ENCODE results near the gene ACSL1. TPM values are rescaled to one million over a fixed set of nuclear protein-coding genes. Genes with fewer than 3 reads are reported as not detected.

ACSL1 gene
- total and polyA plus RNA-seq, 9 of the 15 experiments (the other 6 are each of a cell fraction or from before 2014, with no cell fraction given): 6.7 to 24.1 (median 15.0) TPM

DNA sequence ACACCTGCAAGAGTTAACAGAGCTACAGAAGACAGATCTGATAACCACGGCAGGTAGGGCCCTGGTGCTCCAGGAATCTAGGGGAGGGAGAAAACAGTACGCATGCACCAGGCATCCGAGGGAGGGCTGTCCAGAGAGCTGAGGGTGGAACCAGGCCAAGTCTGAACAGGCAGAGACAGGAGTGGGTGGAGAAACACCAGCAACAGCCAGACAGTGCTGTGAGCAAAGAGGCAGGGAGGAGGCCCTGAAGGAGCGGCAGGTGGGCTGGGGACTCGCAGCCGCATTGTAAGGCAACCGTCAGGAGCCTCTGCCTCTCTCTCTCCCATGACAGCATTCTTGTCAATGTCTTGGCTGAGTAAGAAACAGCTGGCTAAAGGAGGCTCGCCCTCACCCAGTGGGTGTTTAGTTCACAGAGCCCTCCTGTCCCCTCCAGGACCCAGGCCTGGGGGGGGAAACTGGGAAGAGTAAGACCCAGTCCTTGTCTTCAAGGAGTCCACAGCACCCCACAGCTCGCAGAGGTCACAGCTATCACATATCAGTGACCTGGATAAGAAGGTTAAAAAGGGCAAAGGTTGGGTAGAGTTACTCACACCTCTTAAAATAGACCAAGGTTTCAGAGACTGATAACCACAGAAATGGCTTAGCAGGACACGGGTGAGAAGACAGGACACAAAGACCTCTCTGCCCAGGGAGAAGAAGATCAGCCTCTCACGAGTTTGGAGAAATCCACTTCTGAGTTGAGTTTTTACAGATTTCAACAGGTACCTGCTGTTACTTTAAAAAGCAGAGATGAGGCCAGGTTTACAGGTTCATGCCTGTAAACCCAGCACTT is 10.5 kb downstream of the ACSL1 start (continued):
- TF ChIP-seq, protein P1, sequence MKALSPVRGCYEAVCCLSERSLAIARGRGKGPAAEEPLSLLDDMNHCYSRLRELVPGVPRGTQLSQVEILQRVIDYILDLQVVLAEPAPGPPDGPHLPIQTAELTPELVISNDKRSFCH (CRISPR knock-in tag; IDR thresholded peaks at IDR 0.05): no peak
- TF ChIP-seq, protein P1 (tag; IDR thresholded peaks at IDR 0.05): no peak; the same call in 1 of the 2 replicates
- TF ChIP-seq NFIC (IDR thresholded peaks at IDR 0.05) (peak; percentile 86), ELF2 (CRISPR knock-in tag; IDR thresholded peaks at IDR 0.05) (no peak), ZNF77 (CRISPR knock-in tag; IDR thresholded peaks at IDR 0.05) (no peak), POLR2G (IDR thresholded peaks at IDR 0.05; ENCODE audit: low read depth, low read length) (0 out of 2 replicates have a peak, but pooled peaks have one; percentile 40), MYNN (IDR thresholded peaks at IDR 0.05) (peak; percentile 31; the same call in 1 of the 2 replicates), MYNN (CRISPR knock-in tag; IDR thresholded peaks at IDR 0.05) (no peak), NUFIP1 (IDR thresholded peaks at IDR 0.05; ENCODE audit: partially characterized antibody) (no peak), CBX3 (IDR thresholded peaks at IDR 0.05; ENCODE audit: borderline replicate concordance in 1 of 2, low read length in 2 of 2) (no peak), NR2F6 (CRISPR knock-in tag; IDR thresholded peaks at IDR 0.05) (no peak), LEF1 (IDR thresholded peaks at IDR 0.05) (0 out of 2 replicates have a peak, but pooled peaks have one; percentile 15), SRSF3 (IDR thresholded peaks at IDR 0.05; ENCODE audit: insufficient read depth, low read length) (no peak), MED1 (CRISPR knock-in tag; IDR thresholded peaks at IDR 0.05; ENCODE audit: borderline replicate concordance) (no peak), PHB (CRISPR knock-in tag; IDR thresholded peaks at IDR 0.05) (no peak), U2AF1 (optimal IDR thresholded peaks at IDR 0.05; ENCODE audit: low read depth, low read length) (no peak), RBM34 (IDR thresholded peaks at IDR 0.05; ENCODE audit: borderline replicate concordance, insufficient read depth, low read length) (no peak), ZFP36 (IDR thresholded peaks at IDR 0.05; ENCODE audit: low read depth, low read length, partially characterized antibody) (peak; percentile 64), KLF1 (tag; IDR thresholded peaks at IDR 0.05) (no peak), ZNF143 (CRISPR knock-in tag; IDR thresholded peaks at IDR 0.05) (no peak), PATZ1 (CRISPR knock-in tag; IDR thresholded peaks at IDR 0.05; ENCODE audit: borderline replicate concordance) (no peak), RHOXF2B (CRISPR knock-in tag; conservative IDR thresholded peaks at IDR 0.05) (no peak)
- TF ChIP-seq, protein P2, sequence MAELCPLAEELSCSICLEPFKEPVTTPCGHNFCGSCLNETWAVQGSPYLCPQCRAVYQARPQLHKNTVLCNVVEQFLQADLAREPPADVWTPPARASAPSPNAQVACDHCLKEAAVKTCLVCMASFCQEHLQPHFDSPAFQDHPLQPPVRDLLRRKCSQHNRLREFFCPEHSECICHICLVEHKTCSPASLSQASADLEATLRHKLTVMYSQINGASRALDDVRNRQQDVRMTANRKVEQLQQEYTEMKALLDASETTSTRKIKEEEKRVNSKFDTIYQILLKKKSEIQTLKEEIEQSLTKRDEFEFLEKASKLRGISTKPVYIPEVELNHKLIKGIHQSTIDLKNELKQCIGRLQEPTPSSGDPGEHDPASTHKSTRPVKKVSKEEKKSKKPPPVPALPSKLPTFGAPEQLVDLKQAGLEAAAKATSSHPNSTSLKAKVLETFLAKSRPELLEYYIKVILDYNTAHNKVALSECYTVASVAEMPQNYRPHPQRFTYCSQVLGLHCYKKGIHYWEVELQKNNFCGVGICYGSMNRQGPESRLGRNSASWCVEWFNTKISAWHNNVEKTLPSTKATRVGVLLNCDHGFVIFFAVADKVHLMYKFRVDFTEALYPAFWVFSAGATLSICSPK (IDR thresholded peaks at IDR 0.05; ENCODE audit: borderline replicate concordance): no peak
- TF ChIP-seq, protein P3, sequence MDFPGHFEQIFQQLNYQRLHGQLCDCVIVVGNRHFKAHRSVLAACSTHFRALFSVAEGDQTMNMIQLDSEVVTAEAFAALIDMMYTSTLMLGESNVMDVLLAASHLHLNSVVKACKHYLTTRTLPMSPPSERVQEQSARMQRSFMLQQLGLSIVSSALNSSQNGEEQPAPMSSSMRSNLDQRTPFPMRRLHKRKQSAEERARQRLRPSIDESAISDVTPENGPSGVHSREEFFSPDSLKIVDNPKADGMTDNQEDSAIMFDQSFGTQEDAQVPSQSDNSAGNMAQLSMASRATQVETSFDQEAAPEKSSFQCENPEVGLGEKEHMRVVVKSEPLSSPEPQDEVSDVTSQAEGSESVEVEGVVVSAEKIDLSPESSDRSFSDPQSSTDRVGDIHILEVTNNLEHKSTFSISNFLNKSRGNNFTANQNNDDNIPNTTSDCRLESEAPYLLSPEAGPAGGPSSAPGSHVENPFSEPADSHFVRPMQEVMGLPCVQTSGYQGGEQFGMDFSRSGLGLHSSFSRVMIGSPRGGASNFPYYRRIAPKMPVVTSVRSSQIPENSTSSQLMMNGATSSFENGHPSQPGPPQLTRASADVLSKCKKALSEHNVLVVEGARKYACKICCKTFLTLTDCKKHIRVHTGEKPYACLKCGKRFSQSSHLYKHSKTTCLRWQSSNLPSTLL (IDR thresholded peaks at IDR 0.05): no peak

Data from K562 (cell line).